NCI-H82 (cell line): ENCODE measurements around the gene DOCK8.

Experiments
- DNase-seq: peaks from one replicate; lab custom pipeline; 2025; lab: John Stamatoyannopoulos, UW

Gene DOCK8

GRCh38 chr9:419571-420171 lies 205.0 kb downstream of the DOCK8 start:
- no peak for DNase-seq

- no peak for DNase-seq
Observed at GRCh38 chr9:421896-422295, 207.2 kb downstream of the DOCK8 start.

GRCh38 chr9:426264-426663 lies 211.6 kb downstream of the DOCK8 start:
- DNase-seq: no peak

GRCh38 chr9:426976-427375 lies 212.3 kb downstream of the DOCK8 start:
- DNase-seq: no peak

- DNase-seq: no peak
Observed at GRCh38 chr9:431701-432100, 217.0 kb downstream of the DOCK8 start.

- DNase-seq: no peak
Observed at GRCh38 chr9:436482-436881, 221.8 kb downstream of the DOCK8 start.

- DNase-seq: no peak
Observed at GRCh38 chr9:437066-437465, 222.4 kb downstream of the DOCK8 start.

GRCh38 chr9:437574-438001 lies 222.9 kb downstream of the DOCK8 start:
- no peak for DNase-seq

GRCh38 chr9:438066-438465 lies 223.4 kb downstream of the DOCK8 start:
- DNase-seq: no peak

- no peak for DNase-seq
Observed at GRCh38 chr9:438961-439768, 224.5 kb downstream of the DOCK8 start.

GRCh38 chr9:441126-441525 lies 226.5 kb downstream of the DOCK8 start:
- no peak for DNase-seq

GRCh38 chr9:444528-444927 lies 229.9 kb downstream of the DOCK8 start:
- DNase-seq: no peak

GRCh38 chr9:445033-445432 lies 230.4 kb downstream of the DOCK8 start:
- DNase-seq: peak; percentile 48

- DNase-seq: no peak
Observed at GRCh38 chr9:446074-446699, 231.5 kb downstream of the DOCK8 start.

GRCh38 chr9:447230-448025 lies 232.8 kb downstream of the DOCK8 start:
- no peak for DNase-seq

- no peak for DNase-seq
Observed at GRCh38 chr9:450057-450456, 235.4 kb downstream of the DOCK8 start.

- DNase-seq: no peak
Observed at GRCh38 chr9:450561-450960, 235.9 kb downstream of the DOCK8 start.

- DNase-seq: no peak
Observed at GRCh38 chr9:453832-454231, 239.2 kb downstream of the DOCK8 start.

- DNase-seq: no peak
Observed at GRCh38 chr9:456365-456764, 241.7 kb downstream of the DOCK8 start.

GRCh38 chr9:458590-458989 lies 243.9 kb downstream of the DOCK8 start:
- no peak for DNase-seq

GRCh38 chr9:459491-460444 lies 245.1 kb downstream of the DOCK8 start:
- peak; percentile 40 for DNase-seq
